Measurements from ENCODE around the gene FOXK2. TPM values are rescaled to one million over a fixed set of nuclear protein-coding genes. Genes with fewer than 3 reads are reported as not detected.
A peak's percentile ranks its signal among the peaks of the same experiment; 100 is the strongest.

FOXK2 gene
- total and polyA plus RNA-seq, 7 experiments from 2014 or later, result 4.2 to 67.1 (median 42.3) TPM

DNA sequence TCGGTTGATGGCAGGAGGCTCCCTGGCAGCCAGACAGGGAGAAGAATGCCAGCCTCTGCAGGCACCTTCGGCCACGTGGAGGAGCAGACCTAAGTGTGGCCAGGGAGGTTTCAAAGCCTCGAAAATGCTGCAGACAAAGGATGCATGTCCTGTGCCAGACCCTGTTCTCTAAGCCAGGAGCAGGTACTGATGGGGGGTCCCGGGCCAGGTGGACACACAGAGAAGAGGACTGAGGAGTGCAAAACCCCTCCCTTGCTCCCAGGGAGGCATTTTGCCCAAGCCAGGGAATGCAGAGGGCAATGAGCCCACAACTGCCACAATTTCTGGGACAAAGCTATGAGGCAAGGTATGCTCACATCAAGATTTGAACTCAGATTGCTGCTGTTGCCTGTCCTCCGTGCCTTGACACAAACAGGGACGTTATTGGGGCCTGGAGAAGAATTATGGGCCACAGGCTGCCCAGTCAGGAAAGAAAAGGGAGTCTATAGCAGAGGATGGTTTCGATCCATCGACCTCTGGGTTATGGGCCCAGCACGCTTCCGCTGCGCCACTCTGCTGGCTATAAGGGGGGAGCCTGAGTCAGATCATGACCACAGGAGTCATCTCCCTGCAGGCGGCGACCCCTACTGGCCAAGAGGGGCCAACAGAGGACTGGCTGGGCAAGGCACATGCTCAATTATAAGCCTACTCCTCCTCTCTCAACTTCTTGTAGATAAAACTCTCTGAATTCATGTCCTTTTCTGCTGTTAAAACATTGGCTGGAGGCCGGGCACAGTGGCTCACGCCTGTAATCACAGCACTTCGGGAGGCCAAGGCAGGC is 25.1 kb upstream of the FOXK2 start:
- peak overlapping the region; percentile 28 for H3K27ac ChIP-seq (ENCODE audit: low read depth, low read length)
- ChIA-PET CTCF (interaction anchor here (0.5 to 0.7 kb wide), 3 partner anchors 39 to 1161 kb away, joined by 3 to 5 read pairs (median 3); no protein-coding TSS in a partner anchor), POLR2A (interaction anchor here (1.1 kb wide), 1 partner anchor 110 kb away, joined by 5 read pairs; no protein-coding TSS in a partner anchor)
- peaks cover 8 to 33% (median 25%) of the 10 kb centered on the region in 7 donors for H3K4me1 Mint-ChIP-seq
- H3K36me3 Mint-ChIP-seq, result peaks cover 0 to under 1% (median 0%) of the 10 kb centered on the region in 5 donors
- intact Hi-C loops (cut with micrococcal nuclease), result loop anchor here (1.0 to 10.0 kb wide), 5 partner anchors 36 to 150 kb away; partner anchors contain the start of genes NARF (in 2 of the 2), HEXD (in 1 of the 2), OGFOD3 (in 1 of the 2) and WDR45B (in 1 of the 2)
- no peak overlapping the region for H3K4me3 ChIP-seq (ENCODE audit: low read length)
- peaks cover 0 to 2% (median 0%) of the 10 kb centered on the region in 5 donors for H3K27me3 Mint-ChIP-seq
- peaks cover 0 to 2% (median 0%) of the 10 kb centered on the region in 3 experiments for H3K36me3 ChIP-seq (ENCODE audit: control insufficient read depth in 2 of 3, insufficient read depth in 3 of 3, low read length in 3 of 3)
- ATAC-seq, result peak; percentile 80
- H3K4me1 ChIP-seq (ENCODE audit: control insufficient read depth in 2 of 2, insufficient read depth in 2 of 2, low read length in 2 of 2), result peaks cover 0 to 9% of the 10 kb centered on the region in 2 donors
- peak; percentile 68 to 92 (median 80) for DNase-seq
- H3K4me3 Mint-ChIP-seq, result peak overlapping the region in 9 of 10 donors; percentile 14 to 84 (median 65)
- H3K27me3 ChIP-seq (ENCODE audit: control insufficient read depth in 2 of 2, insufficient read depth in 2 of 2, low read length in 2 of 2), result no peaks in the 10 kb centered on the region
- no peaks in the 10 kb centered on the region for H3K9me3 ChIP-seq (ENCODE audit: control insufficient read depth in 2 of 3, low read length in 3 of 3)
- peak overlapping the region; percentile 77 to 94 (median 87) for H3K27ac Mint-ChIP-seq
- peaks cover 0 to 4% (median 0%) of the 10 kb centered on the region in 11 donors for H3K9me3 Mint-ChIP-seq

DNA sequence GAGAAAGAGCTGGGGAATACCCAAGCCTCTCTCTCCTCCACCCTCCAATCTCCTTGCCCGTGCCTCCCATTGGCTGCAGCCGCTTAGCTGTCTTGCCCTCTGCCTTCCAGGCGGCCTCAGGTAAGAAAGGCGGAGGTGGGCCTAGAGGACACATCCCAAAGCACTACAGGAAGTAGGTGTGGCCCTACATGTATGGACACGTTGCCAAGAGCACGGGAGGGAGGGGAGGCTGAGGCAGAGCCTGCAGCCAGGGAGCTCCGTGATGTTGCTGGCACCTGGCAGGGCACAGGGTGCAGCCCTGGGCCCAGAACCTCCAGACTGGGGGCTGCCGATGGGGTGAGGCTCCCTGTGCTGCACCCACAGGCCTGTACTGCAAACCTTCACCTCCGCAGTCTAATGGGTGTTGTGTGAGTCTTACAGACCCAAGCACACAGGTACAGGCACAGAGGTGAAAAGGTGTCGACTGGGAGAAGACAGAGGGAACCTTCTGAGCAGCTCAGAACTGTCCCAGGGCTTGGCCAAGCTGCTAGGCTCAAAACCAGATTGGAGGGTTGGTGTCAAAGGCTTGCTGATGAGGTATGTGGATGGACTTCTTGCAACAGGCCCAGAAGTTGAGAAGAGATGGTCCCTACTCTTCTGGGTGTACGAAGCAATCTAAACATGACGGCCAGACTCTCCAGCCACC is 23.5 kb upstream of the FOXK2 start:
- H3K36me3 Mint-ChIP-seq, result no peaks in the 10 kb centered on the region

DNA sequence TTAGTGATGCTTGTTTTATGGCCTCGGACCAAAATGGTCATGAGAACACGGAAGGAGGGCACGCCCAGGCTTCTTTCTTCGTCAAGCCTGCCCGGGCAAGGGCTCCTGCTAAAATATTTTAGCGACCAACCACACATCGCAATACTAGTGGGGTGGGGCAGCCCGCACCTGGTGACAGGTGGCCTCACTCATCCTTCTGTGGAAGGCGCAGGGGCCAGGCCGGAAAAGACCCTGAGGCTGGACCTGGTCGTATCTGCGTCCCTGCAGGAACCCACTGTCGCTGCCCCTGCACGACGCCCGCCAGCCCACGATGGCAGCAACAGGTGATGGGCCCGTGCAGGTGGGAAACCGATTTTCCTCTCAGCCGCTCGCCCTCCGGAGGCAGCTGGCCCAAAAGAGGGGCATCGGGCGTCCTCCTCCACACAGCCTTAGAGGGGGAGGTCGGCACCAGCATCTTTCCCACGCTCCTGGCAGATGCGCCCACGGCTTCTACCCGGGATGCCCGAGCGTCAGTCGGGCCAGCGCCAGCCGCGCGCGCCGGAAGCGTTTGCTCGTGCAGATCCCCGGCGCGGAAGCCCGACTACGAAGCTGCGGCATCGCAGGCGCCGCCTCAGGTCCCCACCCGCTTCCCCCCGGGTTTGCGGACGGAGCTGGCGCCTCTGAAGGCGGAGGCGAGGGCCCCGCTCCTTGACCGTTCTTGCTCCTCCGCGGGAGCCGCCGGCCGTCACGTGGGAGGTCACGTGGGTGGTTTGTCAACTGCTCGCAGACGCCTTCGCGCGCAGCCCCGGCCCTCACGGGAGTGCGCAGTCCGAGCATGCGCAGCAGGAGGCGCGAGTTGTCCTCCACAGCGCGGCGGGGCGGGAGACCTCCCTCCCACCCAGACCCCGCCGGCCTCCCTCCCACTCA is 22.8 kb upstream of the FOXK2 start:
- Mint-ChIP-seq H3K4me1 (peaks cover 8 to 33% (median 25%) of the 10 kb centered on the region in 7 donors), H3K27ac (peak overlapping the region; percentile 40 to 94 (median 83)), H3K27me3 (peaks cover 0 to 2% (median 0%) of the 10 kb centered on the region in 5 donors), H3K36me3 (no peaks in the 10 kb centered on the region), H3K4me3 (peak overlapping the region; percentile 73 to 90 (median 83)), H3K9me3 (peaks cover 0 to 4% (median 0%) of the 10 kb centered on the region in 11 donors)
- Histone ChIP-seq H3K36me3 (ENCODE audit: control insufficient read depth in 2 of 3, insufficient read depth in 3 of 3, low read length in 3 of 3) (no peaks in the 10 kb centered on the region), H3K9me3 (ENCODE audit: control insufficient read depth in 2 of 3, low read length in 3 of 3) (no peaks in the 10 kb centered on the region), H3K27ac (ENCODE audit: low read depth, low read length) (peak overlapping the region; percentile 79), H3K27me3 (ENCODE audit: control insufficient read depth in 2 of 2, insufficient read depth in 2 of 2, low read length in 2 of 2) (no peaks in the 10 kb centered on the region), H3K4me1 (ENCODE audit: control insufficient read depth in 2 of 2, insufficient read depth in 2 of 2, low read length in 2 of 2) (peaks cover 0 to 9% of the 10 kb centered on the region in 2 donors), H3K4me3 (ENCODE audit: low read length) (peak overlapping the region; percentile 80)
- ChIA-PET POLR2A (interaction anchor here (0.5 to 2.4 kb wide), 8 partner anchors 10 to 983 kb away, joined by 3 to 11 read pairs (median 4); partner anchors contain the start of gene FOXK2), CTCF (no interaction called here)
- intact Hi-C loops (cut with micrococcal nuclease), result loop anchor here (1.0 to 10.0 kb wide), 9 partner anchors 22 to 220 kb away; partner anchors contain the start of genes FOXK2 (in 2 of the 2), CYBC1 (in 1 of the 2), FN3KRP (in 1 of the 2) and HEXD (in 1 of the 2)
- DNase-seq (peak; percentile 79 to 96 (median 86)), ATAC-seq (peak; percentile 84)

More for the DNA sequence above, 23.5 kb upstream of the FOXK2 start:
- peak in 1 of 9 donors; percentile 3 for DNase-seq
- H3K27me3 Mint-ChIP-seq, result peaks cover 0 to 2% (median 0%) of the 10 kb centered on the region in 5 donors
- Histone ChIP-seq H3K36me3 (ENCODE audit: control insufficient read depth in 2 of 3, insufficient read depth in 3 of 3, low read length in 3 of 3) (no peaks in the 10 kb centered on the region), H3K27me3 (ENCODE audit: control insufficient read depth in 2 of 2, insufficient read depth in 2 of 2, low read length in 2 of 2) (no peaks in the 10 kb centered on the region), H3K4me3 (ENCODE audit: low read length) (no peak overlapping the region), H3K4me1 (ENCODE audit: control insufficient read depth in 2 of 2, insufficient read depth in 2 of 2, low read length in 2 of 2) (peaks cover 0 to 9% of the 10 kb centered on the region in 2 donors), H3K9me3 (ENCODE audit: control insufficient read depth in 2 of 3, low read length in 3 of 3) (no peaks in the 10 kb centered on the region), H3K27ac (ENCODE audit: low read depth, low read length) (peak overlapping the region; percentile 79)
- POLR2A ChIA-PET, result interaction anchor here (0.5 to 2.4 kb wide), 7 partner anchors 23 to 982 kb away, joined by 3 to 11 read pairs (median 4); partner anchors contain the start of genes FOXK2 and NARF
- H3K4me3 Mint-ChIP-seq, result peak overlapping the region; percentile 73 to 90 (median 83)
- H3K9me3 Mint-ChIP-seq, result peaks cover 0 to 4% (median 0%) of the 10 kb centered on the region in 11 donors
- CTCF ChIA-PET, result no interaction called here
- peaks cover 8 to 33% (median 25%) of the 10 kb centered on the region in 7 donors for H3K4me1 Mint-ChIP-seq
- ATAC-seq, result no peak
- intact Hi-C loops (cut with micrococcal nuclease), result loop anchor here (2.0 to 10.0 kb wide), 5 partner anchors 23 to 149 kb away; partner anchors contain the start of genes FOXK2 (in 1 of the 2), HEXD (in 1 of the 2), OGFOD3 (in 1 of the 2) and WDR45B (in 1 of the 2)
- peak overlapping the region; percentile 37 to 94 (median 75) for H3K27ac Mint-ChIP-seq

DNA sequence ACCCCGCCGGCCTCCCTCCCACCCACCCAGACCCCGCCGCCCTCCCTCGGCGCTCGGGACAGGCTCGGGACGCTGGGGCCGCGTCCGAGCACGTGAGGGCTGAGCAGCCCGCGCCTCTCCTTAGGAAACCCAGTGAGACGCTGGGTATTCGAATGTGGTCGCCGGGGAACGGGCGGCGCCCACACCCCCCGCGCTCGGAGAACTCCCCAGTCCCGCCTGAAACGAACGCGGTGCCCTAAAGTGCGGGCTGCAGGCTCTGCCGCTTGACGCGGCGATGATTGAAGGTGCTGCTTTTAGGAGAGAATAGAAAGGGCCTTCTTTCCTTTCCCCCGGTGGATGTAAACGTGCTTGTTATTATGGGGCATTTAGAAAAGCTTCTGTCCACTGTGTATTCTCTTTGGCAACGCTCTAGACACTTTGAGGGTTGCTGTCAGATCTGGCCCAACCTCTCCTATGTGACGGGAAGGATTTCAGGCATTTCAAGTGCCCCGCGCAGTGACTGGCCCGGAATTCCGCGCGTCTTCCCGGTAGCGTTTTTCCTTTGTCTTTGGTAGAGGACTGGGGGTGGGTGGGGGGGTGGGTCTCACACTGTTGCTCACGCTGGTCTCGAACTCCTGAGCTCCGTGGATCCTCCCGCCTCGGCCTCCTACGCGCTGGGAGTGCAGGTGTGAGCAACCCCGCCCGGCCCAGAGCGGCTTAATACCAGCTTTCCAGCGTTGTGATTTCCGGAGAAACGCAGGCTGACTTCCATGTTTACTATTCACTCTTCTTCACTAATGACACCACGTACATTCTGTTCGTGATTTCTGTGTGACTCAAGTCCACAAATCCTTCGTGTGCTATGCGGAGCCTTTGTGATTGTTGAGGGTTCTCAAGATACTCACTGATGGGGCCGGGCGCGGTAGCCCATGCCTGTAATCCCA is 21.8 kb upstream of the FOXK2 start:
- CTCF ChIA-PET, result no interaction called here
- intact Hi-C loops (cut with micrococcal nuclease), result loop anchor here (1.0 to 10.0 kb wide), 9 partner anchors 21 to 219 kb away; partner anchors contain the start of genes FOXK2 (in 2 of the 2), CYBC1 (in 1 of the 2), FN3KRP (in 1 of the 2) and HEXD (in 1 of the 2)
- Histone ChIP-seq H3K9me3 (ENCODE audit: control insufficient read depth in 2 of 3, low read length in 3 of 3) (no peaks in the 10 kb centered on the region), H3K27me3 (ENCODE audit: control insufficient read depth in 2 of 2, insufficient read depth in 2 of 2, low read length in 2 of 2) (no peaks in the 10 kb centered on the region), H3K27ac (ENCODE audit: low read depth, low read length) (peak overlapping the region; percentile 57), H3K4me1 (ENCODE audit: control insufficient read depth in 2 of 2, insufficient read depth in 2 of 2, low read length in 2 of 2) (peaks cover 0 to 9% of the 10 kb centered on the region in 2 donors), H3K36me3 (ENCODE audit: control insufficient read depth in 2 of 3, insufficient read depth in 3 of 3, low read length in 3 of 3) (no peaks in the 10 kb centered on the region), H3K4me3 (ENCODE audit: low read length) (peak overlapping the region; percentile 67)
- POLR2A ChIA-PET, result interaction anchor here (0.6 to 2.4 kb wide), 9 partner anchors 9 to 812 kb away, joined by 3 to 11 read pairs (median 4); partner anchors contain the start of gene FOXK2
- DNase-seq (peak; percentile 23 to 62 (median 50)), ATAC-seq (peak; percentile 47)
- peak overlapping the region; percentile 79 to 92 (median 90) for H3K4me3 Mint-ChIP-seq
- H3K4me1 Mint-ChIP-seq, result peaks cover 8 to 33% (median 25%) of the 10 kb centered on the region in 7 donors
- peak overlapping the region; percentile 85 to 94 (median 90) for H3K27ac Mint-ChIP-seq
- no peaks in the 10 kb centered on the region for H3K36me3 Mint-ChIP-seq
- peaks cover 0 to 2% (median 0%) of the 10 kb centered on the region in 5 donors for H3K27me3 Mint-ChIP-seq
- H3K9me3 Mint-ChIP-seq, result peaks cover 0 to 4% (median 0%) of the 10 kb centered on the region in 11 donors

DNA sequence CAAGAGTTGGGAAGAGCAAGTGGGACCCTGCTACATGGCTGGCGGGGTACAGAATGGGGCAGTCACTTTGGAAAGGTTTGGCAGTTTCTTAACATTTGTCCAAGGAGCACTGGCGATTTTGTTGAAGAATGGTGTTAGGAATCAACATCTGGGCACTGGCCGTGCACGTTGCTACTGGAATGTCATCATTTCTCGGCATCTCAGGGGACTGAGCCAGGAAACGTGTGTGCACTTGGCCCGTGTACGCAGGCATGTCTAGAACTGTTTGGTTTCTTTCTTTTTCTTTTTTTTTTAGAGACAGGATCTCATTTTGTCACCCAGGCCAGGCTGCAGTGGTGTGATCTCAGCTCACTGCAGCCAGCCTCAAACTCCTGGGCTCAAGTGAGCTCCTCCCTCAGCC is 17.3 kb upstream of the FOXK2 start:
- H3K36me3 ChIP-seq (ENCODE audit: control insufficient read depth in 2 of 3, insufficient read depth in 3 of 3, low read length in 3 of 3), result no peaks in the 10 kb centered on the region
- ChIA-PET POLR2A (no interaction called here), CTCF (no interaction called here)
- H3K9me3 Mint-ChIP-seq, result no peaks in the 10 kb centered on the region
- H3K4me1 Mint-ChIP-seq, result peaks cover 8 to 18% (median 10%) of the 10 kb centered on the region in 7 donors
- no peak overlapping the region for H3K4me3 ChIP-seq (ENCODE audit: low read length)
- H3K4me1 ChIP-seq (ENCODE audit: control insufficient read depth in 2 of 2, insufficient read depth in 2 of 2, low read length in 2 of 2), result no peaks in the 10 kb centered on the region
- no peak overlapping the region for H3K4me3 Mint-ChIP-seq
- H3K27ac Mint-ChIP-seq, result peak overlapping the region in 1 of 9 donors; percentile 59
- no peaks in the 10 kb centered on the region for H3K27me3 ChIP-seq (ENCODE audit: control insufficient read depth in 2 of 2, insufficient read depth in 2 of 2, low read length in 2 of 2)
- DNase-seq, result no peak
- H3K36me3 Mint-ChIP-seq, result no peaks in the 10 kb centered on the region
- peaks cover 0 to 2% (median 0%) of the 10 kb centered on the region in 5 donors for H3K27me3 Mint-ChIP-seq
- intact Hi-C loops (cut with micrococcal nuclease), result no loop called here
- no peak overlapping the region for H3K27ac ChIP-seq (ENCODE audit: low read depth, low read length)
- H3K9me3 ChIP-seq (ENCODE audit: control insufficient read depth in 2 of 3, low read length in 3 of 3), result no peaks in the 10 kb centered on the region
- ATAC-seq, result no peak
